Body of pancreas (tissue), 4 donors: ENCODE data around the gene NANOS2. TPM values are rescaled to one million over a fixed set of nuclear protein-coding genes. Genes with fewer than 3 reads are reported as not detected.

ENCODE experiments used
- ATAC-seq: fragments of 150-250 bp; one replicate; pipeline ENCODE4 v1.9.1; 2016
- DNase-seq, 4 donors: peaks; one replicate each; pipeline ENCODE4 v3.0.0-alpha.2; 2019
- H3K27ac ChIP-seq, 4 donors: fragments of 200-600 bp; sonication (generic); 1 replicate in 3 of 4; 2 replicates in 1 of 4; pipeline versions ENCODE4 v1.5.1 to v1.6.1; 2016 to 2019; ENCODE audit warnings: mild to moderate bottlenecking in 1 of 4, mixed read lengths in 1 of 4, moderate library complexity in 1 of 4
- H3K27me3 ChIP-seq, 2 donors: fragments of 200-600 bp; sonication (generic); one replicate each; pipeline ENCODE4 v1.6.0; 2016; ENCODE audit warnings: mild to moderate bottlenecking in 1 of 2
- H3K36me3 ChIP-seq, 2 donors: fragments of 200-600 bp; sonication (generic); replicated peaks in 1 of 2; 2 replicates each; pipeline ENCODE4 v1.5.1; 2016; ENCODE audit warnings: low read depth in 2 of 2; ENCODE audit not compliant: insufficient read depth in 1 of 2
- H3K4me1 ChIP-seq: fragments of 200-600 bp; sonication (generic); one replicate; pipeline ENCODE4 v1.6.0; 2016
- H3K4me3 ChIP-seq, 2 donors: fragments of 200-600 bp; sonication (generic); 1 replicate in 1 of 2; 2 replicates in 1 of 2; pipeline ENCODE4 v1.5.1; 2016 to 2019
- H3K9me3 ChIP-seq, 3 donors: fragments of 200-600 bp; sonication (generic); 1 replicate in 2 of 3; 2 replicates in 1 of 3; pipeline ENCODE4 v1.5.1; 2016
- POLR2A ChIP-seq, 3 donors: fragments of 450-650 bp; IDR thresholded peaks; one replicate each; pipeline ENCODE4 v1.6.1; 2016; ENCODE audit warnings: antibody characterized with exemption in 3 of 3, mild to moderate bottlenecking in 2 of 3
- WGBS, 2 donors: methylation state at CpG; one replicate each; pipeline ENCODE4 v1.1.5; 2017; 5-methylcytosine and 5-hydroxymethylcytosine counted together
- intact Hi-C: fragments of 100-400 bp; cut with DNase I; formaldehyde crosslinking; loops from one replicate; pipeline ENCODE4 v1.15.1; 2023
- total RNA-seq, 2 donors: library from RNA; depleted of rRNA; stranded (reverse); fragments of >200 nt; gene quantifications; one replicate each; pipeline ENCODE4 v1.1.0, GENCODE V29; 2016
- TF ChIP-seq, protein P1 (sequence below), 7 experiments: fragments of 450-650 bp in 4 of 7; fragments of 200-600 bp in 3 of 7; sonication (generic) in 3 of 7; IDR thresholded peaks; one replicate each; pipeline ENCODE4 v1.5.1; 2016 to 2019; ENCODE audit warnings: antibody characterized with exemption in 7 of 7

Gene NANOS2
- total RNA-seq, 2 donors from 2014 or later, result not detected

DNA sequence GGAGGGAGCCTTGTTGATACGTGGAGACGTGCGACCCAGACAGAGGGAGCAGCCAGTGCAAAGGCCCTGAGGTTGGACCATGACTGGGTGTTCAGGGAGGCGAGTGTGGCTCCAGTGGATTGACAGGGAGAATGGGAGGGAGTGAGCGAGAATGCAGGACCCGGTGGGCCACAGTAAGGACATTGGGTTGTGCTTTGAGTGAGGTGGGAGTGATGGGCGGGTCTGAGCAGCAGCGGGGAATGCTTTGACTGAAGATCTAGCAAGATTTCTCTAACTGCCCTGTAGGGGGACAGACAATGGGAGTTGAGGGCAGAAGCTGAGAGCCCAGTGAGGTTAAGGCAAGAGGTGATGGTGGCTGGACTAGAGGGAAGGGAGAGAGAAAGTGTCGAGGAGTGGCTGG, 7.7 kb upstream of the NANOS2 start:
- H3K27ac ChIP-seq, result no peak overlapping the region
- DNase-seq (no peak), ATAC-seq (no peak)
- TF ChIP-seq, protein P1, sequence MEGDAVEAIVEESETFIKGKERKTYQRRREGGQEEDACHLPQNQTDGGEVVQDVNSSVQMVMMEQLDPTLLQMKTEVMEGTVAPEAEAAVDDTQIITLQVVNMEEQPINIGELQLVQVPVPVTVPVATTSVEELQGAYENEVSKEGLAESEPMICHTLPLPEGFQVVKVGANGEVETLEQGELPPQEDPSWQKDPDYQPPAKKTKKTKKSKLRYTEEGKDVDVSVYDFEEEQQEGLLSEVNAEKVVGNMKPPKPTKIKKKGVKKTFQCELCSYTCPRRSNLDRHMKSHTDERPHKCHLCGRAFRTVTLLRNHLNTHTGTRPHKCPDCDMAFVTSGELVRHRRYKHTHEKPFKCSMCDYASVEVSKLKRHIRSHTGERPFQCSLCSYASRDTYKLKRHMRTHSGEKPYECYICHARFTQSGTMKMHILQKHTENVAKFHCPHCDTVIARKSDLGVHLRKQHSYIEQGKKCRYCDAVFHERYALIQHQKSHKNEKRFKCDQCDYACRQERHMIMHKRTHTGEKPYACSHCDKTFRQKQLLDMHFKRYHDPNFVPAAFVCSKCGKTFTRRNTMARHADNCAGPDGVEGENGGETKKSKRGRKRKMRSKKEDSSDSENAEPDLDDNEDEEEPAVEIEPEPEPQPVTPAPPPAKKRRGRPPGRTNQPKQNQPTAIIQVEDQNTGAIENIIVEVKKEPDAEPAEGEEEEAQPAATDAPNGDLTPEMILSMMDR (IDR thresholded peaks at IDR 0.05), result no peak
- TF ChIP-seq POLR2A (IDR thresholded peaks at IDR 0.05), result no peak
- no peaks in the 10 kb centered on the region for H3K9me3 ChIP-seq
- no peak overlapping the region for H3K4me3 ChIP-seq
- no peaks in the 10 kb centered on the region for H3K27me3 ChIP-seq
- no peaks in the 10 kb centered on the region for H3K4me1 ChIP-seq
- intact Hi-C loops, result no loop called here
- no peaks in the 10 kb centered on the region for H3K36me3 ChIP-seq
- WGBS, 2 donors, result 64 to 72% methylated on average over 9 of the region's 9 CpGs

DNA sequence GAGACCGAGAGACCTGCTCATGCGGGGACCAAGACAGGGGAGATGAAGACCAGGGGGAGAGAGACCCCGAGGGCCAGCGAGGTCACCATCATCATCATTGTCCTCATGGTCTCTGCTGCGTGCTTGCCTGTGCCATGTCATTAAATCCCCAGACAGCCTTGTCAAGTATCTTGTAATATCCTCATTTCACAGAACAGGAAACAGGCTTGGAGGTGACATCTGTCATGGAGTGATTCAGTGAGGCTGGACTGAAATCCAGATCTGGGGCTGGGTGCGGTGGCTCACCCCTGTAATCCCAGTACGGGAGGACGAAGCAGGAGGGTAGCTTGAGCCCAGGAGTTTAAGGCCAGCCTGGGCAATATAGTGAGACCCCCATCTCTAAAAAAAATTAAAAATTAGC, 5.9 kb upstream of the NANOS2 start:
- H3K9me3 ChIP-seq, result no peaks in the 10 kb centered on the region
- H3K36me3 ChIP-seq, result no peaks in the 10 kb centered on the region
- intact Hi-C loops, result no loop called here
- H3K4me1 ChIP-seq, result peaks cover 4% of the 10 kb centered on the region
- 62% methylated on average over 8 of the region's 8 CpGs for WGBS, 2 donors
- TF ChIP-seq, protein P1 (IDR thresholded peaks at IDR 0.05), result no peak
- no peak for TF ChIP-seq POLR2A (IDR thresholded peaks at IDR 0.05)
- H3K4me3 ChIP-seq, result no peak overlapping the region
- ATAC-seq, result no peak
- no peak for DNase-seq
- no peaks in the 10 kb centered on the region for H3K27me3 ChIP-seq
- H3K27ac ChIP-seq, result no peak overlapping the region

DNA sequence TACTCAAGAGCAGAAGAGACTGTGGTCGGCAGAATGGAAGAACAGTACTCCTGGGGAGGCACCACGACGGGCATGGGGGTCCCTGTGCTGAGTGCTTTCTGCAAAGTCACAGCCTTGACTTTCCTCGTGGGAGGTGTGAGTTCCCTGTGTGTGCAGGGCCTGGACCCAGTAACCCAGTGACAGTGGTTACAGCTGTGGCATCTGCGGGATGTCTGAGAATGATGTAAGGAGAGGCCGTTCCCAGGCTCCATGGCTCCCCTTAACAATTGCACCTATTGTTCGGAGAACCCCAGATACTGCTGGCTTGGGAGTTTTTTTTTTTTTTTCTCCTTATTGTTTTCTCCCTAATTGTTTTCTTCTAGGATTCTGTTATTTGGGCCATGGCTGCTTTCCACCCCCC, 5.1 kb upstream of the NANOS2 start:
- TF ChIP-seq POLR2A (IDR thresholded peaks at IDR 0.05), result no peak
- TF ChIP-seq, protein P1 (IDR thresholded peaks at IDR 0.05), result no peak
- Histone ChIP-seq H3K27ac (no peak overlapping the region), H3K4me3 (no peak overlapping the region), H3K9me3 (no peaks in the 10 kb centered on the region), H3K4me1 (peaks cover 9% of the 10 kb centered on the region), H3K36me3 (no peaks in the 10 kb centered on the region), H3K27me3 (no peaks in the 10 kb centered on the region)
- no peak for DNase-seq
- WGBS, 2 donors, result 41 to 54% methylated on average over 7 of the region's 7 CpGs
- ATAC-seq, result no peak
- intact Hi-C loops, result no loop called here

DNA sequence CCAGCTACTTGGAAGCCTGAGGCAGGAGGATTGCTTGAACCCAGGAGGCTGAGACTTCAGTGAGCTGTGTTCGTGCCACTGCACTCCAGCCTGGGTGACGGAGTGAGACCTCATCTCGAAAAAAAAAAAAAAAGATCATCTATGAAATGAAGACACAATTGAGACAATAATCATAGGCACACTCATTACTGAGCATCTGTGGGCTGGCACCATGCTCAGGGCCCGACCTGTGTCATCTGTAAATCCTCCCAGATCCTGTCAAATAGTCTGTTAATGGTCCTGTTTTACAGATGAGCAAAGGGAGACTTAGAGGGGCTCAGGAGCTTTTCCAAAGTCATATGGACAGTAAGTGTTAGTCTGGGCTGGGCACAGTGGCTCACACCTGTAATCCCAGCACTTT, 4.1 kb upstream of the NANOS2 start:
- 45 to 51% methylated on average over 4 of the region's 4 CpGs for WGBS, 2 donors
- Histone ChIP-seq H3K4me1 (peaks cover 9% of the 10 kb centered on the region), H3K36me3 (no peaks in the 10 kb centered on the region), H3K27me3 (no peaks in the 10 kb centered on the region), H3K9me3 (no peaks in the 10 kb centered on the region), H3K27ac (no peak overlapping the region), H3K4me3 (no peak overlapping the region)
- no peak for TF ChIP-seq POLR2A (IDR thresholded peaks at IDR 0.05)
- TF ChIP-seq, protein P1 (IDR thresholded peaks at IDR 0.05), result no peak
- ATAC-seq (no peak), DNase-seq (no peak)
- intact Hi-C loops, result no loop called here

DNA sequence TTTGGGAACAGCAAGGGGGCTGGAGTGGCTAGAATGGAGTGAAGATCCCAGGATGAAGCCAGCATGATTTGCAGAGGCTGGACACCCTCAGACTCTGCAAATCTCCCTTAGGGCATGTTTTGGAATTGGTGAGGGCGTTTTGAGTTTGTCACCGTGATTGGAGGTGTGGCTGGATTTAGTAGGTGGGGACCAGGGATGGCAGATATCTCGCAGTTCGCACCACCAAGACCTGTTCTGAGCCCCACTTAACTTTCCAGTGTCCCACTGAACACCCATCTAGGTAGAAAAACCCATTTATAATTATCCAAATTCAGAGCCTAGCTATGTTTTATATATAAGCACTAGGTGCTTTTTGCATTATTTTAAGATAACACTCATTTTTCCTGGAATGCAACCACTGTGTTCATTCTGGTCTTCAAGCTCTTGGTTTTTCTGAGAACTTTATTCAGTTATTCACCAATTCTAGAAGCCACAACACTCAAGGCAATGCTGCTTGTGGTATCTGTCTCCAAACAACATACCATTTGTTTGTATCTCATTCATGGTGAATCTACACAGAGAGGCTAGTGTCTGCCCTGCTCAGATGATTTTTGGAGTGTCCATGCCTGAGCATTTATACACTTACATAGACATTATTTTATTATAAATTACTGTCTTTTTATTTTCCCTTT, 3.0 kb upstream of the NANOS2 start:
- Histone ChIP-seq H3K4me1 (peaks cover 9% of the 10 kb centered on the region), H3K36me3 (no peaks in the 10 kb centered on the region), H3K4me3 (no peak overlapping the region), H3K9me3 (no peaks in the 10 kb centered on the region), H3K27ac (no peak overlapping the region), H3K27me3 (no peaks in the 10 kb centered on the region)
- TF ChIP-seq, protein P1 (IDR thresholded peaks at IDR 0.05), result no peak
- TF ChIP-seq POLR2A (IDR thresholded peaks at IDR 0.05), result no peak
- DNase-seq (no peak), ATAC-seq (no peak)
- intact Hi-C loops, result no loop called here
- 39 to 62% methylated on average over 4 of the region's 4 CpGs for WGBS, 2 donors
